Colon (tissue), 2 donors: Measurements from ENCODE around the gene VPS37D.

ENCODE experiments used
- FAIRE-seq: peaks from 2 replicates; lab custom pipeline; 2012; peaks lifted over from hg19 to GRCh38; lab: Jason Lieb, UNC
- donor health status: control.
- donor health status: control.

VPS37D gene

GRCh38 chr7:73681031-73681430 lies 13.4 kb downstream of the VPS37D start:
- no peak for FAIRE-seq

GRCh38 chr7:73682745-73683055 lies 15.1 kb downstream of the VPS37D start:
- no peak for FAIRE-seq

GRCh38 chr7:73683056-73683787 lies 15.6 kb downstream of the VPS37D start, which contains the start of the genes BUD23 and DNAJC30:
BUD23 (plus strand) TSS chr7:73683597; CDS start chr7:73683626, 29 bp downstream.
DNAJC30 (minus strand) TSS chr7:73683453; CDS start chr7:73683423, 30 bp downstream.
- no peak for FAIRE-seq

GRCh38 chr7:73683788-73684693 lies 16.4 kb downstream of the VPS37D start:
- FAIRE-seq: no peak

GRCh38 chr7:73685311-73685710 lies 17.7 kb downstream of the VPS37D start:
- FAIRE-seq: no peak

GRCh38 chr7:73688288-73688687 lies 20.7 kb downstream of the VPS37D start:
- no peak for FAIRE-seq

- no peak for FAIRE-seq
These were observed 23.0 kb downstream of the VPS37D start for GRCh38 chr7:73690646-73691045.

GRCh38 chr7:73696372-73696771 lies 28.7 kb downstream of the VPS37D start:
- FAIRE-seq: no peak

- FAIRE-seq: no peak
These were observed 30.8 kb downstream of the VPS37D start for GRCh38 chr7:73698410-73698809.

GRCh38 chr7:73699370-73700068 lies 31.9 kb downstream of the VPS37D start:
- no peak for FAIRE-seq

- FAIRE-seq: no peak
These were observed 32.4 kb downstream of the VPS37D start for GRCh38 chr7:73700069-73700423.

GRCh38 chr7:73700581-73701134 lies 33.0 kb downstream of the VPS37D start:
- no peak for FAIRE-seq

GRCh38 chr7:73701357-73701995 lies 33.8 kb downstream of the VPS37D start:
- FAIRE-seq: no peak

GRCh38 chr7:73702226-73702625 lies 34.6 kb downstream of the VPS37D start:
- FAIRE-seq: no peak

GRCh38 chr7:73702665-73703064 lies 35.0 kb downstream of the VPS37D start:
- FAIRE-seq: no peak

- FAIRE-seq: no peak
These were observed 35.6 kb downstream of the VPS37D start for GRCh38 chr7:73703225-73703624.

- no peak for FAIRE-seq
These were observed 36.4 kb downstream of the VPS37D start for GRCh38 chr7:73703757-73704639.

GRCh38 chr7:73704640-73705550 lies 37.3 kb downstream of the VPS37D start:
- FAIRE-seq: no peak

- FAIRE-seq: no peak
These were observed 37.9 kb downstream of the VPS37D start for GRCh38 chr7:73705551-73705920.
